CD14-positive monocyte (primary cell): ENCODE data around the gene RPTOR. TPM values are rescaled to one million over a fixed set of nuclear protein-coding genes. Genes with fewer than 3 reads are reported as not detected.
A peak's percentile ranks its signal among the peaks of the same experiment; 100 is the strongest.

Experiments used
- DNase-seq, 3 donors: peaks; one replicate each; pipeline ENCODE4 v3.0.0-alpha.2; 2011 to 2022
- H2AFZ ChIP-seq: 2 replicates; pipeline ENCODE4 v1.6.0; 2012; ENCODE audit warnings: mild to moderate bottlenecking, low read depth, low read length, inconsistent platforms; ENCODE audit not compliant: insufficient read depth, poor library complexity, severe bottlenecking
- H3K27ac ChIP-seq, 2 donors: 1 replicate in 1 of 2; 2 replicates in 1 of 2; pipeline ENCODE4 v1.5.1; 2012 to 2013; ENCODE audit warnings: low read length in 2 of 2, control low read depth in 1 of 2, inconsistent platforms in 1 of 2, low read depth in 1 of 2, mild to moderate bottlenecking in 1 of 2
- H3K27me3 ChIP-seq, 2 donors: one replicate each; pipeline versions ENCODE4 v1.6.0 to v1.6.1; 2011 to 2013; ENCODE audit warnings: low read length in 2 of 2; ENCODE audit not compliant: control insufficient read depth in 2 of 2, insufficient read depth in 2 of 2
- H3K36me3 ChIP-seq, 2 donors: replicated peaks in 1 of 2; 1 replicate in 1 of 2; 2 replicates in 1 of 2; pipeline versions ENCODE4 v1.5.1 to v1.6.1; 2012 to 2013; ENCODE audit warnings: low read length in 2 of 2, control low read depth in 1 of 2, inconsistent platforms in 1 of 2, mild to moderate bottlenecking in 1 of 2; ENCODE audit not compliant: insufficient read depth in 2 of 2, control insufficient read depth in 1 of 2
- H3K4me1 ChIP-seq, 2 donors: 1 replicate in 1 of 2; 2 replicates in 1 of 2; pipeline versions ENCODE4 v1.5.1 to v1.6.1; 2012 to 2013; ENCODE audit warnings: low read length in 2 of 2, control low read depth in 1 of 2, inconsistent platforms in 1 of 2, mild to moderate bottlenecking in 1 of 2, moderate library complexity in 1 of 2; ENCODE audit not compliant: insufficient read depth in 2 of 2, control insufficient read depth in 1 of 2
- H3K4me2 ChIP-seq: replicated peaks from 2 replicates; pipeline ENCODE3; 2012; ENCODE audit warnings: low read length, moderate library complexity, mild to moderate bottlenecking; ENCODE audit not compliant: poor library complexity, severe bottlenecking; ENCODE audit errors: extremely low read depth
- H3K4me3 ChIP-seq, 3 experiments: fragments of 200-600 bp in 1 of 3; sonication (generic) in 1 of 3; replicated peaks in 1 of 3; 1 replicate in 2 of 3; 2 replicates in 1 of 3; pipeline ENCODE4 v1.5.1; 2011 to 2013; ENCODE audit warnings: low read length in 3 of 3, mild to moderate bottlenecking in 3 of 3, control low read depth in 2 of 3, low read depth in 2 of 3, inconsistent platforms in 1 of 3, moderate library complexity in 1 of 3
- H3K79me2 ChIP-seq: 2 replicates; pipeline ENCODE4 v1.6.0; 2012; ENCODE audit warnings: mild to moderate bottlenecking, control low read depth, inconsistent platforms, low read length, moderate library complexity; ENCODE audit not compliant: insufficient read depth
- H3K9ac ChIP-seq: 2 replicates; pipeline ENCODE4 v1.6.0; 2017; ENCODE audit warnings: low read length, mild to moderate bottlenecking; ENCODE audit not compliant: insufficient read depth, poor library complexity, severe bottlenecking
- H3K9me3 ChIP-seq, 2 donors: replicated peaks in 1 of 2; 1 replicate in 1 of 2; 2 replicates in 1 of 2; pipeline versions ENCODE4 v1.5.1 to v1.6.1; 2012 to 2013; ENCODE audit warnings: low read length in 2 of 2, control low read depth in 1 of 2; ENCODE audit not compliant: control insufficient read depth in 1 of 2, insufficient read depth in 1 of 2
- H4K20me1 ChIP-seq: 2 replicates; pipeline ENCODE4 v1.6.0; 2012; ENCODE audit warnings: mild to moderate bottlenecking, low read length, control low read depth, moderate library complexity; ENCODE audit not compliant: insufficient read depth
- H3K27ac Mint-ChIP-seq, 7 donors: one replicate each; pipeline ENCODE4 v1.8.0; 2020; ENCODE audit warnings: mild to moderate bottlenecking in 7 of 7, mixed read lengths in 7 of 7, moderate library complexity in 6 of 7, inconsistent platforms in 2 of 7
- H3K27me3 Mint-ChIP-seq, 3 donors: one replicate each; pipeline ENCODE4 v1.8.0; 2021 to 2022; ENCODE audit warnings: low read depth in 3 of 3, mild to moderate bottlenecking in 3 of 3, mixed read lengths in 3 of 3, moderate library complexity in 3 of 3, inconsistent platforms in 1 of 3
- H3K36me3 Mint-ChIP-seq, 2 donors: one replicate each; pipeline ENCODE4 v1.8.0; 2020; ENCODE audit warnings: mixed read lengths in 2 of 2, inconsistent platforms in 1 of 2, mild to moderate bottlenecking in 1 of 2
- H3K4me1 Mint-ChIP-seq: one replicate; pipeline ENCODE4 v1.8.0; 2020; ENCODE audit warnings: mild to moderate bottlenecking, mixed read lengths
- H3K4me3 Mint-ChIP-seq, 2 donors: one replicate each; pipeline ENCODE4 v1.8.0; 2020; ENCODE audit warnings: mild to moderate bottlenecking in 2 of 2, mixed read lengths in 2 of 2, moderate library complexity in 1 of 2
- H3K9me3 Mint-ChIP-seq, 7 donors: one replicate each; pipeline ENCODE4 v1.8.0; 2020 to 2022; ENCODE audit warnings: mixed read lengths in 7 of 7, mild to moderate bottlenecking in 6 of 7, moderate library complexity in 6 of 7, inconsistent platforms in 2 of 7
- CTCF ChIP-seq: fragments of 200-600 bp; IDR thresholded peaks from one replicate; pipeline ENCODE4 v1.8.0; 2022; ENCODE audit warnings: antibody characterized with exemption, mild to moderate bottlenecking
- WGBS: methylation state at CpG from one replicate; pipeline ENCODE4 v1.1.5; 2013; ENCODE audit warnings: missing lambda C conversion rate; ENCODE audit not compliant: insufficient coverage; 5-methylcytosine and 5-hydroxymethylcytosine counted together
- intact Hi-C, 2 donors: fragments of 100-400 bp; cut with micrococcal nuclease; formaldehyde crosslinking; loops; one replicate each; pipeline versions ENCODE4 v1.15.0 to v1.15.1; 2023
- polyA plus RNA-seq, 3 donors: library from polyadenylated mRNA; depleted of rRNA in 1 of 3; unstranded in 2 of 3; stranded (reverse) in 1 of 3; fragments of 300-500 nt in 2 of 3; fragments of >200 nt in 1 of 3; fragmentation: Illumina TruSeq in 2 of 3; gene quantifications; 1 replicate in 2 of 3; 2 replicates in 1 of 3; pipeline ENCODE4 v1.2.3, GENCODE V29; 2012 to 2021

RPTOR gene
- polyA plus RNA-seq, 3 donors = 1.1 to 8.7 (median 2.6) TPM

DNA sequence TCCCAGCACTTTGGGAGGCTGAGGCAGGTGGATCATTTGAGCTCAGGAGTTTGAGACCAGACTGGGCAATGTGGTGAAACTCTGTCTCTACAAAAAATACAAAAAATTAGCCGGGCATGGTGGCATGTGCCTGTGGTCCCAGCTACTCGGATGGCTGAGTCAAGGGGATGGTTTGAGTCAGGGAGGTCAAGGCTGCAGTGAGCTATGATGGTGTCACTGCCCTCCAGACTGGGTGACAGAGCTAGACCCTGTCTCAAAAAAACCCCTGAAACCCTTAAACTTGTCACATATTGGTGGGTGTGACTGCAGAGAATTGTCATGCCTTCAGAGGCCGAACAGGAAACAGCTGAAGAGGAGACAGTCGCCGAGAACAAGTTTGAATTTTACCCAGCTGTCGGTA lies 13.4 kb downstream of the RPTOR start:
- peaks cover 0 to 13% of the 10 kb centered on the region in 2 donors for H3K36me3 ChIP-seq
- Mint-ChIP-seq H3K4me1 (peaks cover 12% of the 10 kb centered on the region), H3K36me3 (peaks cover 19 to 28% of the 10 kb centered on the region in 2 donors), H3K27me3 (peaks cover 0 to 2% (median 0%) of the 10 kb centered on the region in 3 donors), H3K27ac (peak overlapping the region in 1 of 7 donors; percentile 51), H3K9me3 (no peaks in the 10 kb centered on the region), H3K4me3 (no peak overlapping the region)
- H3K27ac ChIP-seq = no peak overlapping the region
- intact Hi-C loops = no loop called here
- no peak overlapping the region for H2AFZ ChIP-seq
- H3K4me2 ChIP-seq = no peak overlapping the region
- no peak for DNase-seq
- H3K79me2 ChIP-seq = peaks cover 44% of the 10 kb centered on the region
- no peaks in the 10 kb centered on the region for H3K27me3 ChIP-seq
- H4K20me1 ChIP-seq = peaks cover 39% of the 10 kb centered on the region
- no peak overlapping the region for H3K9ac ChIP-seq
- 100% methylated on average over 1 of the region's 6 CpGs for WGBS
- TF ChIP-seq CTCF = no peak
- H3K9me3 ChIP-seq = no peaks in the 10 kb centered on the region
- H3K4me3 ChIP-seq = no peak overlapping the region
- H3K4me1 ChIP-seq = no peaks in the 10 kb centered on the region

DNA sequence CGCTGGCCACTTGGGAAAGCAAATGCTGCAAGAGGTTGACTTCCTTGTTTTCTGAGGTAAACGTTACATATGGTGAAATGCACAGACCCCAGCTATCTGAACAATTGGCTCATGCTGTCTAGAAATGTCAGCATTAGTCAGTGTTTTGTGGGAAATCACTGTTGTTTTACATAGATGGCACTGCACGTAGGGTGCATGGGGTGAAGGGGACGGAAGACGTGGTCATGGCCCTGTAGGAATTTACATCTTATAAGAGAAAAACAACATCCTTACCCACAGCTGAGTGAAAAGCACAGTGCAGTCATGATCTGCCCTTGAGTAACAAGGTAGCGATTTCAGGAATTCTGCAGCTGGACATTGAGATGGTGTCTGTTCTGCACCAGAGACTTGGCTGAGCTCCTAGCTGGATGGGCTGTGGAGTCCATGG lies 15.2 kb downstream of the RPTOR start:
- no peaks in the 10 kb centered on the region for H3K27me3 ChIP-seq
- H3K36me3 ChIP-seq = peaks cover 0 to 13% of the 10 kb centered on the region in 2 donors
- Mint-ChIP-seq H3K27ac (peak overlapping the region in 1 of 7 donors; percentile 33), H3K4me3 (no peak overlapping the region), H3K9me3 (no peaks in the 10 kb centered on the region), H3K4me1 (peaks cover 18% of the 10 kb centered on the region), H3K36me3 (peaks cover 14 to 21% of the 10 kb centered on the region in 2 donors), H3K27me3 (peaks cover 0 to 2% (median 0%) of the 10 kb centered on the region in 3 donors)
- no peak overlapping the region for H3K27ac ChIP-seq
- H3K4me3 ChIP-seq = no peak overlapping the region
- no peak overlapping the region for H2AFZ ChIP-seq
- WGBS = 51% methylated on average over 3 of the region's 6 CpGs
- no peak overlapping the region for H3K9ac ChIP-seq
- H4K20me1 ChIP-seq = peaks cover 45% of the 10 kb centered on the region
- H3K79me2 ChIP-seq = peaks cover 49% of the 10 kb centered on the region
- no peaks in the 10 kb centered on the region for H3K4me1 ChIP-seq
- intact Hi-C loops = no loop called here
- H3K9me3 ChIP-seq = no peaks in the 10 kb centered on the region
- H3K4me2 ChIP-seq = no peak overlapping the region
- TF ChIP-seq CTCF = no peak
- no peak for DNase-seq
